Suprapubic skin (tissue), 4 donors: Measurements from ENCODE around the gene SLC35F2. TPM values are rescaled to one million over a fixed set of nuclear protein-coding genes. Genes with fewer than 3 reads are reported as not detected.

ENCODE experiments used
- DNase-seq, 2 donors: peaks; one replicate each; pipeline ENCODE4 v3.0.0-alpha.2; 2019; ENCODE audit warnings: low spot score in 2 of 2
- H3K27ac ChIP-seq: fragments of 200-600 bp; sonication (generic); one replicate; pipeline ENCODE4 v1.5.1; 2019
- H3K27me3 ChIP-seq: fragments of 200-600 bp; sonication (generic); one replicate; pipeline ENCODE4 v1.5.1; 2019
- H3K36me3 ChIP-seq: fragments of 200-600 bp; sonication (generic); one replicate; pipeline ENCODE4 v1.5.1; 2019
- H3K4me1 ChIP-seq: fragments of 200-600 bp; sonication (generic); one replicate; pipeline ENCODE4 v1.5.1; 2019
- H3K4me3 ChIP-seq: fragments of 200-600 bp; sonication (generic); one replicate; pipeline ENCODE4 v1.5.1; 2019; ENCODE audit warnings: mild to moderate bottlenecking
- H3K9me3 ChIP-seq: fragments of 200-600 bp; sonication (generic); one replicate; pipeline ENCODE4 v1.5.1; 2019
- CTCF ChIP-seq, 2 donors: fragments of 200-600 bp in 1 of 2; fragments of 450-650 bp in 1 of 2; sonication (generic) in 1 of 2; IDR thresholded peaks; one replicate each; pipeline ENCODE4 v1.5.1; 2016 to 2019; ENCODE audit warnings: antibody characterized with exemption in 2 of 2, mild to moderate bottlenecking in 1 of 2, moderate library complexity in 1 of 2
- EP300 ChIP-seq: sonication (generic); formaldehyde crosslinking; IDR thresholded peaks from one replicate; pipeline ENCODE4 v1.6.1; 2017; ENCODE audit warnings: antibody characterized with exemption
- POLR2A ChIP-seq, 2 donors: fragments of 450-650 bp; IDR thresholded peaks; one replicate each; pipeline ENCODE4 v1.6.1; 2017; ENCODE audit warnings: antibody characterized with exemption in 2 of 2, mild to moderate bottlenecking in 2 of 2, moderate library complexity in 2 of 2
- POLR2AphosphoS5 ChIP-seq, 3 donors: sonication (generic); formaldehyde crosslinking; IDR thresholded peaks; one replicate each; pipeline ENCODE4 v1.6.1; 2017; ENCODE audit warnings: antibody characterized with exemption in 3 of 3
- WGBS: methylation state at CpG from one replicate; pipeline ENCODE4 v1.1.5; 2018; 5-methylcytosine and 5-hydroxymethylcytosine counted together
- total RNA-seq, 4 donors: library from RNA; depleted of rRNA; stranded (reverse); fragments of >200 nt; gene quantifications; one replicate each; pipeline ENCODE4 v1.1.0, GENCODE V29; 2016

The SLC35F2 gene
- total RNA-seq, 4 donors from 2014 or later, result 28.5 to 43.0 (median 33.7) TPM

DNA sequence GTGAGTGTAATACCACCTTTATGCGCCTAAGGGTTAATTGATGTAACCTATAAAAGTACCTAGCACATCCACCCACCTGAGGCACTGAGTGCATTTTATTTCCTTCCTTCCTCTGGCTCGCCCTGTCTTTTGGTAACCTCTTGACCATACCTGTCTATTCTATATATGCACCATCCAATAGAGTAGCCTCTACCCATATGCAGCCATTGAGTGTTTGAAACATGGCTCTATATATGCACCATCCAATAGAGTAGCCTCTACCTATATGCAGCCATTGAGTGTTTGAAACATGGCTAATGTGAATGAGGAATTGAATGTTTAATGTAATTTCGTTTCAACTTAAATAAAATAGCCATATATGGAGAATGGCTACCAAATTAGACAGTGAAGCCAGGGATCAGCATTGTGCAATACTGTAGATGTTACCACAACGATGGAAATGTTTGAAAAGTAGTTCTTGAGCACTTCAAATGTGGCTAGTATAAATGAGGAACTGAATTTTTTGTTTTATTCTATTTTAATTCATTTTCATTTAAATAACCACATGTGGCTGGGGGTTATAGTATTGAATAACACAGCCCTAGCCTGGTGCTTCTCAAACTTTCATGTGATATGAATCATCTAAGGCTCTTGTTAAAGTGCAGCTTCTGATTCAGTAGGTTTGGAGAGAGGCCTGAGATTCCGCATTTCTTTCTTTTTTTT lies 33.8 kb downstream of the SLC35F2 start:
- TF ChIP-seq POLR2AphosphoS5 (IDR thresholded peaks at IDR 0.05), result no peak
- no peak for TF ChIP-seq POLR2A (IDR thresholded peaks at IDR 0.05)
- no peak for TF ChIP-seq EP300
- no peak for TF ChIP-seq CTCF (IDR thresholded peaks at IDR 0.05)
- no peak overlapping the region for H3K4me3 ChIP-seq
- 74% methylated on average over 5 of the region's 5 CpGs for WGBS
- no peaks in the 10 kb centered on the region for H3K27me3 ChIP-seq
- H3K9me3 ChIP-seq, result no peaks in the 10 kb centered on the region
- H3K36me3 ChIP-seq, result no peaks in the 10 kb centered on the region
- H3K27ac ChIP-seq, result no peak overlapping the region
- DNase-seq, result no peak
- H3K4me1 ChIP-seq, result peaks cover 9% of the 10 kb centered on the region

GRCh38 chr11:107821199-107821927 lies 37.2 kb downstream of the SLC35F2 start:
- no peaks in the 10 kb centered on the region for H3K9me3 ChIP-seq

DNA sequence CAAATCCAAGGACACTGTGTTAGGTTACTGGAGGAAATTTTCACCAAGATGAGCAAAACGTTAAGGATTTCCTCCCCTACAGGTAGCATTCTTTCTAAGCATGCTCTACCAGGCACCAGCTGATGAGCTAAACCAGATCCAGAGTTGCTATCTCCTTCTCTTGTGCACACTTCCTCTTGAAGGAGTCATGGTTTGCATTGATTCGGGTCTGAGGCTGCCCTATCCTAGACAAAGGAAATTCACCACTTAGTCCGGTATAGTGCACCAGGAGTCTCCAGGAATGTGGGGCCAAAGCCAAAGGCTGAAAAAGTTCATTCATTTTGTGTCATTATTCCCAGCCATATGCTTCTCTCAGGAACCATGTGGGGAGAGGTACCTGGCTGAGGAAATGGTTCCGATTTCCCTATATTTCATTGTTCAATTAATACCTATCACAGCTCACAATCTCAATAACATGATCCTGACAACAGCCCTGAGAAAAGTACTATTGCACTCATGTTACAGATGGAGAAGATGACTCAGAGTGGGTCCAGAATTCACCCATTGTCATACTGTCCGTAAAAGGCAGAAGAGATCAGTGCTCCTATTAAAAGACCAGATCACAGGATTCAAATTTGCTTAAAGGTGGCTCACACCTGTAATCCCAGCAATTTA lies 39.1 kb downstream of the SLC35F2 start:
- Histone ChIP-seq H3K9me3 (no peaks in the 10 kb centered on the region), H3K27me3 (no peaks in the 10 kb centered on the region), H3K4me1 (peaks cover 9% of the 10 kb centered on the region), H3K36me3 (no peaks in the 10 kb centered on the region), H3K4me3 (no peak overlapping the region), H3K27ac (no peak overlapping the region)
- WGBS, result 76% methylated on average over 5 of the region's 5 CpGs
- TF ChIP-seq EP300 (no peak), POLR2A (IDR thresholded peaks at IDR 0.05) (no peak), POLR2AphosphoS5 (IDR thresholded peaks at IDR 0.05) (no peak), CTCF (IDR thresholded peaks at IDR 0.05) (no peak)
- no peak for DNase-seq

More at GRCh38 chr11:107821199-107821927, 37.2 kb downstream of the SLC35F2 start:
- no peaks in the 10 kb centered on the region for H3K36me3 ChIP-seq
- H3K4me1 ChIP-seq, result peaks cover 9% of the 10 kb centered on the region
- no peak for TF ChIP-seq POLR2A (IDR thresholded peaks at IDR 0.05)
- TF ChIP-seq CTCF (IDR thresholded peaks at IDR 0.05), result no peak
- TF ChIP-seq POLR2AphosphoS5 (IDR thresholded peaks at IDR 0.05), result no peak
- TF ChIP-seq EP300, result no peak
- H3K4me3 ChIP-seq, result no peak overlapping the region
- H3K27ac ChIP-seq, result no peak overlapping the region
- no peaks in the 10 kb centered on the region for H3K27me3 ChIP-seq
- WGBS, result 53% methylated on average over 3 of the region's 3 CpGs
- DNase-seq, result no peak

DNA sequence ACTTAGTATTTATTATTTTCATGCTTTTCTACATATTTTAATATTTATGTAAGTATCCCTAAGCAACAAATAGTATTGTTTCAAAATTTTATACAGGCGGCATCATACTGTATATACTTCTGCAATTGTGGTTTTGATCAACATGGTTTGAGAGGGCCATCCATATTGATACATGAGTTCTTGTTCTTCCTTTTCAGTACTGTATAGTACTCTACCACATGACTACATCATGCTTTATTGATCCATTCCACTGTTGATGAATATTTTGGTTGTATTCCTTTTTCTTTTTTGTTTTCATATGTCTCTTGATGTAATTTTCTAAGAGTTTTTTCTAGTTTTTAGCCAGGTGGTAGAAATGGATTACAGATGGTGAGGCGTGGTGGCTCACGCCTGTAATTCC lies 40.1 kb downstream of the SLC35F2 start:
- no peaks in the 10 kb centered on the region for H3K27me3 ChIP-seq
- no peak for DNase-seq
- H3K4me3 ChIP-seq, result no peak overlapping the region
- WGBS, result 98% methylated on average over 3 of the region's 3 CpGs
- no peak for TF ChIP-seq POLR2A (IDR thresholded peaks at IDR 0.05)
- no peak for TF ChIP-seq CTCF (IDR thresholded peaks at IDR 0.05)
- TF ChIP-seq EP300, result no peak
- no peak for TF ChIP-seq POLR2AphosphoS5 (IDR thresholded peaks at IDR 0.05)
- H3K9me3 ChIP-seq, result no peaks in the 10 kb centered on the region
- H3K27ac ChIP-seq, result no peak overlapping the region
- peaks cover 9% of the 10 kb centered on the region for H3K4me1 ChIP-seq
- no peaks in the 10 kb centered on the region for H3K36me3 ChIP-seq

- 93% methylated on average over 2 of the region's 2 CpGs for WGBS
- no peak for DNase-seq
- H3K36me3 ChIP-seq, result no peaks in the 10 kb centered on the region
- no peaks in the 10 kb centered on the region for H3K27me3 ChIP-seq
- peaks cover 1% of the 10 kb centered on the region for H3K4me1 ChIP-seq
- no peaks in the 10 kb centered on the region for H3K9me3 ChIP-seq
- TF ChIP-seq EP300 (no peak), POLR2AphosphoS5 (IDR thresholded peaks at IDR 0.05) (no peak), POLR2A (IDR thresholded peaks at IDR 0.05) (no peak), CTCF (IDR thresholded peaks at IDR 0.05) (no peak)
- no peak overlapping the region for H3K4me3 ChIP-seq
- no peak overlapping the region for H3K27ac ChIP-seq
Observed at GRCh38 chr11:107816028-107816427, 42.6 kb downstream of the SLC35F2 start.
